KMS-11 (cell line): ENCODE results near the gene LYRM1.

ENCODE experiments used
- H2AFZ ChIP-seq: fragments of 200-600 bp; sonication (generic); 2 replicates; pipeline ENCODE4 v1.6.1; 2016; ENCODE audit warnings: antibody characterized with exemption, mixed run types, low read depth
- H3K27ac ChIP-seq: fragments of 200-600 bp; sonication (generic); 2 replicates; pipeline ENCODE4 v1.6.1; 2016; ENCODE audit warnings: mild to moderate bottlenecking, mixed run types
- H3K27me3 ChIP-seq: fragments of 200-600 bp; sonication (generic); 2 replicates; pipeline ENCODE4 v1.6.1; 2017; ENCODE audit warnings: mild to moderate bottlenecking, low read depth, mixed run types, moderate library complexity; ENCODE audit not compliant: insufficient read depth
- H3K36me3 ChIP-seq: fragments of 200-600 bp; sonication (generic); 2 replicates; pipeline ENCODE4 v1.6.1; 2017; ENCODE audit warnings: mild to moderate bottlenecking, mixed run types; ENCODE audit not compliant: insufficient read depth
- H3K4me1 ChIP-seq: fragments of 200-600 bp; sonication (generic); 2 replicates; pipeline ENCODE4 v1.6.1; 2016; ENCODE audit warnings: mild to moderate bottlenecking, low read depth, mixed run types; ENCODE audit not compliant: poor library complexity, severe bottlenecking
- H3K4me2 ChIP-seq: fragments of 200-600 bp; sonication (generic); 2 replicates; pipeline ENCODE4 v1.7.0; 2016; ENCODE audit warnings: mild to moderate bottlenecking, mixed run types
- H3K4me3 ChIP-seq: fragments of 200-600 bp; sonication (generic); IDR thresholded peaks from 2 replicates; pipeline ENCODE4 v1.6.1; 2017; ENCODE audit warnings: low read depth, low read length, mixed read lengths; ENCODE audit not compliant: insufficient read depth
- H3K79me2 ChIP-seq: fragments of 200-600 bp; sonication (generic); 2 replicates; pipeline ENCODE4 v1.6.1; 2016; ENCODE audit warnings: low read depth, mixed run types; ENCODE audit not compliant: insufficient read depth
- H3K9ac ChIP-seq: fragments of 200-600 bp; sonication (generic); 2 replicates; pipeline ENCODE4 v1.6.1; 2016; ENCODE audit warnings: mild to moderate bottlenecking, mixed run types
- H4K20me1 ChIP-seq: fragments of 200-600 bp; sonication (generic); 2 replicates; pipeline ENCODE4 v1.6.1; 2016; ENCODE audit warnings: mild to moderate bottlenecking, mixed run types; ENCODE audit not compliant: insufficient read depth
- TF ChIP-seq, protein P1 (sequence below): fragments of 200-600 bp; sonication (generic); conservative IDR thresholded peaks from 2 replicates; pipeline ENCODE4 v1.6.1; 2017; ENCODE audit warnings: low read depth, mild to moderate bottlenecking, antibody characterized with exemption, low read length, moderate library complexity, mixed read lengths

LYRM1 gene

DNA sequence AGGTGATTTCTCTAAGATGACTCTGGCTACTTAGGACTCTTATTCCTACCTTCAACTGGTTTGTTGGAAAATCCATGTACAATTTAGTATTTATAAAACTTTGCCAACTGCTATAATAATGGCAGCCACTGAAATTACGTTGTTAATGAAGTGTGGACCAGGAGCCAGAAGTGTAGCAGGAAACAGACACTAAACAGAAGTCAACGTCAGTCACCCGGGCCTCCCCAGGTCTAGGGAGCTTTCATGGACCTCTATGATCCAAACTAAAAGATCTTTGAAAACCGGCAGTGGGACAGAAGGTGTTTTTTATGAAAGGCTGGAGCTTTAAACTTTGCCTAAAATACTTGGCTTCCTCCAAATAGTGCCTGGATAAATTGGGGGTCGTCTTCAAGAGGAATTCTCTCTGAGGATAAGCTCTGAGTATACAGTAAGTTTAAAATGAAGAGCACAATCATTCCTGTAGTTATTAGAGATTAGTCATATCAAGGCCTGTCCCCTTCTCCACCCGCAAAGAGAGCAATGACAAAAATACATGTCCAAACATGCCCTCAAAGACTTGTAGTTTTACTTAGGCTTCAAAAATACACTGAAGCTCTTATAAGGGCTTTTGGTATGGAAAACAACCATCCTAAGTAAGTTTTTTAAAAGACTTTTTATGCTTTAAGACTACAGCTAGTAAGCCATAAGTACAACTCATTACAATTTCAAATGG lies 35.0 kb upstream of the LYRM1 start:
- H2AFZ ChIP-seq = no peak overlapping the region

DNA sequence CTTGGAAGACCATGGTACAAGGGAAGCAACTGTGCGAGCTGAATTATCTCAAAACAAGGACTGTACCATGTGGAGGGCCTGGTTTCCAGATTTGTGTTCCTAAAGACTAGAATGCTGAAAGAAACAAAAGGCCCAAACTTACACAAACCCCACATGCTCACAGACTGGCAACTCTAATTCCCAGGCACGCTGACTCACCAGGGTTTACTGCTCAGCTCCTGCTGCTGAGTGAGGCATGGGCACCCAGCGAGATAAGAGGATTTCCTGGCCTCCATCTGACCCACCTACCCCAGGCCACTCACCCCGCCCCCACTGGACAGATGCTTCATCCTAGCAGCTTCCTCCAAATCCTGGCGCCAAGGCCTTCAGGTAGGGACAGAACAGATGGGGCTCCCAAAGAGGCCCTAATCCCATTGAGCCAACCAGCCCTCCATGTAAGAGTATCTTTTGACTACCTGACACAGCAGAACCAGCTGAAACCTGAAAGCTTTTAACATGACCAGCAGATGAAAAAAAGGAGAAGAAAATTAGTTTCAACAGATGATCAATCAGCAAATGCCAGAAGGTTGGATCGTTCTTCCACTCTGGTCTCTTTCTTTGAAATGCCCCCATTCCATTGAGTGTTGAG lies 34.3 kb upstream of the LYRM1 start:
- H3K79me2 ChIP-seq = no peaks in the 10 kb centered on the region
- H3K27me3 ChIP-seq = no peaks in the 10 kb centered on the region
- no peaks in the 10 kb centered on the region for H3K36me3 ChIP-seq
- H3K9ac ChIP-seq = no peak overlapping the region
- TF ChIP-seq, protein P1, sequence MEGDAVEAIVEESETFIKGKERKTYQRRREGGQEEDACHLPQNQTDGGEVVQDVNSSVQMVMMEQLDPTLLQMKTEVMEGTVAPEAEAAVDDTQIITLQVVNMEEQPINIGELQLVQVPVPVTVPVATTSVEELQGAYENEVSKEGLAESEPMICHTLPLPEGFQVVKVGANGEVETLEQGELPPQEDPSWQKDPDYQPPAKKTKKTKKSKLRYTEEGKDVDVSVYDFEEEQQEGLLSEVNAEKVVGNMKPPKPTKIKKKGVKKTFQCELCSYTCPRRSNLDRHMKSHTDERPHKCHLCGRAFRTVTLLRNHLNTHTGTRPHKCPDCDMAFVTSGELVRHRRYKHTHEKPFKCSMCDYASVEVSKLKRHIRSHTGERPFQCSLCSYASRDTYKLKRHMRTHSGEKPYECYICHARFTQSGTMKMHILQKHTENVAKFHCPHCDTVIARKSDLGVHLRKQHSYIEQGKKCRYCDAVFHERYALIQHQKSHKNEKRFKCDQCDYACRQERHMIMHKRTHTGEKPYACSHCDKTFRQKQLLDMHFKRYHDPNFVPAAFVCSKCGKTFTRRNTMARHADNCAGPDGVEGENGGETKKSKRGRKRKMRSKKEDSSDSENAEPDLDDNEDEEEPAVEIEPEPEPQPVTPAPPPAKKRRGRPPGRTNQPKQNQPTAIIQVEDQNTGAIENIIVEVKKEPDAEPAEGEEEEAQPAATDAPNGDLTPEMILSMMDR = no peak
- no peak overlapping the region for H3K4me2 ChIP-seq
- H3K4me1 ChIP-seq = no peaks in the 10 kb centered on the region
- no peak overlapping the region for H3K27ac ChIP-seq
- no peaks in the 10 kb centered on the region for H4K20me1 ChIP-seq
- H3K4me3 ChIP-seq = no peak overlapping the region
- H2AFZ ChIP-seq = no peak overlapping the region

More for the DNA sequence above, 35.0 kb upstream of the LYRM1 start:
- Histone ChIP-seq H4K20me1 (no peaks in the 10 kb centered on the region), H3K4me2 (no peak overlapping the region), H3K27ac (no peak overlapping the region), H3K27me3 (no peaks in the 10 kb centered on the region), H3K36me3 (no peaks in the 10 kb centered on the region), H3K4me3 (no peak overlapping the region), H3K9ac (no peak overlapping the region), H3K79me2 (no peaks in the 10 kb centered on the region), H3K4me1 (no peaks in the 10 kb centered on the region)
- TF ChIP-seq, protein P1 = no peak

DNA sequence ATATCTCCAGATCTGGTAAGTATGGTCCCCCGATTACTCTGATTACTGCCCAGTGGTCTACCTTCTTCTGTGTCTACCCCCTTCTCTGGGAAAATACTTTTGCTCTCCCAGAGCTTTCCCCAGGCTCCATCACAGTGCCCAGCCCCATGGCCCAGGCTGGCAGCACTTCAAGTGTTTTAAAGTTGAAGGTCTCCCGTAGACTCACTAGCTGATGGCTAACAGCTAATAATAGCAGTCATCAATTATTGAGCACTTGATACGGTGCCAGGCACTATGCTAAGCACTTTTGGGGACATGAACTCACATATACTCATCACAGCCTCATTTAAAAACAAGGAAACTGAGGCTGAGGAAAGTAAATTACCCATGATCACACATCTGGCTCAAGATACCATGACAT lies 33.8 kb upstream of the LYRM1 start:
- H3K4me2 ChIP-seq = no peak overlapping the region
- H3K79me2 ChIP-seq = no peaks in the 10 kb centered on the region
- H3K27ac ChIP-seq = no peak overlapping the region
- H3K36me3 ChIP-seq = no peaks in the 10 kb centered on the region
- H4K20me1 ChIP-seq = no peaks in the 10 kb centered on the region
- TF ChIP-seq, protein P1 = no peak
- H2AFZ ChIP-seq = no peak overlapping the region
- H3K9ac ChIP-seq = no peak overlapping the region
- no peak overlapping the region for H3K4me3 ChIP-seq
- no peaks in the 10 kb centered on the region for H3K27me3 ChIP-seq
- H3K4me1 ChIP-seq = no peaks in the 10 kb centered on the region

DNA sequence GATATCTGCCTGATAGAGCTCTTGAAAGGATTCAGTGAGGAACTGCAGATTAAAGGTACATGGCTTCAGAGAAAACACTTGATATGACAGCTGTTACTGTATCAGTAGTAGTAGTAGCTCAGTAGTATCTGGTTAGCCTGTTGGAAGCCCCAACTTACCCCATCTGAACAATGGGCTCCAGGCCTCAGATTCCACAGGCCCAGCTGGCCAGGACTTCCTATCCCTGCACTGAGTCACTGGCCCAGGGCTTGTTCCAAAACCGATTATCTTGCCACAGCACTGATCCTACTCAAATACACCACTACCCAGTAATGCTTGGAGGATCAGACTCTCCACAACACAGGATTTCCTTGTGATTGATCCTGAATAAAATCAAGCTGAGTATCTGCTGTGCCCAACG lies 33.0 kb upstream of the LYRM1 start:
- Histone ChIP-seq H3K4me2 (no peak overlapping the region), H3K27me3 (no peaks in the 10 kb centered on the region), H3K9ac (no peak overlapping the region), H3K36me3 (no peaks in the 10 kb centered on the region), H4K20me1 (no peaks in the 10 kb centered on the region), H2AFZ (no peak overlapping the region), H3K79me2 (no peaks in the 10 kb centered on the region), H3K4me1 (peaks cover 6% of the 10 kb centered on the region), H3K27ac (no peak overlapping the region), H3K4me3 (no peak overlapping the region)
- TF ChIP-seq, protein P1 = no peak
